Neutrophil (primary cell): Measurements from ENCODE around the gene SMTNL1.

ENCODE experiments used
- H3K27ac ChIP-seq: fragments of 200-600 bp; sonication (generic); 2 replicates; pipeline ENCODE4 v1.5.1; 2016; ENCODE audit warnings: mild to moderate bottlenecking, moderate library complexity
- H3K27me3 ChIP-seq: fragments of 200-600 bp; sonication (generic); 2 replicates; pipeline ENCODE4 v1.6.0; 2016; ENCODE audit warnings: mild to moderate bottlenecking
- H3K36me3 ChIP-seq: fragments of 200-600 bp; sonication (generic); 2 replicates; pipeline ENCODE4 v1.5.1; 2017
- H3K4me1 ChIP-seq, 2 experiments: fragments of 200-600 bp in 1 of 2; sonication (generic) in 1 of 2; 1 replicate in 1 of 2; 2 replicates in 1 of 2; pipeline versions ENCODE4 v1.5.1 to v1.6.1; 2013 to 2016; ENCODE audit warnings: low read depth in 1 of 2, low read length in 1 of 2, mild to moderate bottlenecking in 1 of 2, moderate library complexity in 1 of 2; ENCODE audit not compliant: control insufficient read depth in 1 of 2, insufficient read depth in 1 of 2
- H3K4me3 ChIP-seq, 2 experiments: fragments of 200-600 bp in 1 of 2; sonication (generic) in 1 of 2; 1 replicate in 1 of 2; 2 replicates in 1 of 2; pipeline ENCODE4 v1.5.1; 2013 to 2016; ENCODE audit warnings: low read depth in 1 of 2, low read length in 1 of 2, mild to moderate bottlenecking in 1 of 2, moderate library complexity in 1 of 2
- H3K9me3 ChIP-seq: fragments of 200-600 bp; sonication (generic); 2 replicates; pipeline ENCODE4 v1.5.1; 2016
- TF ChIP-seq, protein P1 (sequence below): fragments of 200-600 bp; sonication (generic); IDR thresholded peaks from 2 replicates; pipeline ENCODE4 v1.5.1; 2016; ENCODE audit warnings: antibody characterized with exemption

Gene SMTNL1

DNA sequence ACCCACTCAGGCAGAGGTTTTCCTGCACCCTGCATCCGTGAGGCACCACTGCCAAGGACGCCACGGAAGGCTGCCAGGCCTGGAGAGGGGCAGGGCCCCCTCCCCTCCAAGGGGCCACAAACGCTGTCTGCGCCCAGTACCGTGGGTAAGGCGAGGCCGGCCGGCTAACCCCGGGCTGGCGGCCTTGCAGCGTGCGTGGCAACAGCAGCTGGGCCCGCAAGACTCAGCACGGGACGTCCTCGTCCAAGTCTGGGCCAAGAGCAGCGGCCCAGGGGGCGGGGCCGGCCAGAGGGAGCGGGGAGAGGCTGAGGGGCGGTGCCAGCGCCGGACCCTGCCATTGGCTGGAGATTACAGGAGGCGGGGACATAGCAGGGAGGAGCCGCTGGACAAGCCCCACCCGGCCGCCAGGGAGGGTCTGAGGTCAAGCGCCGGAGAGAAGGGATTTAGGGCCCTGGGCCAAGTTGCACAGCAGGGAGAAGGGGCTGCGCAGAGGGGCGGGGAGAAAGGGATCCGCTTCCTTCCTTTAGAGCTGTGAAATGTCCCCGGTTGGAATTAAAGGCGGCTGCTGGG lies 37.9 kb upstream of the SMTNL1 start:
- Histone ChIP-seq H3K36me3 (peaks cover 7% of the 10 kb centered on the region), H3K4me1 (peaks cover 6 to 9% of the 10 kb centered on the region in 2 experiments), H3K27ac (no peak overlapping the region), H3K4me3 (peak overlapping the region; percentile 40 to 58), H3K27me3 (no peaks in the 10 kb centered on the region), H3K9me3 (no peaks in the 10 kb centered on the region)
- TF ChIP-seq, protein P1, sequence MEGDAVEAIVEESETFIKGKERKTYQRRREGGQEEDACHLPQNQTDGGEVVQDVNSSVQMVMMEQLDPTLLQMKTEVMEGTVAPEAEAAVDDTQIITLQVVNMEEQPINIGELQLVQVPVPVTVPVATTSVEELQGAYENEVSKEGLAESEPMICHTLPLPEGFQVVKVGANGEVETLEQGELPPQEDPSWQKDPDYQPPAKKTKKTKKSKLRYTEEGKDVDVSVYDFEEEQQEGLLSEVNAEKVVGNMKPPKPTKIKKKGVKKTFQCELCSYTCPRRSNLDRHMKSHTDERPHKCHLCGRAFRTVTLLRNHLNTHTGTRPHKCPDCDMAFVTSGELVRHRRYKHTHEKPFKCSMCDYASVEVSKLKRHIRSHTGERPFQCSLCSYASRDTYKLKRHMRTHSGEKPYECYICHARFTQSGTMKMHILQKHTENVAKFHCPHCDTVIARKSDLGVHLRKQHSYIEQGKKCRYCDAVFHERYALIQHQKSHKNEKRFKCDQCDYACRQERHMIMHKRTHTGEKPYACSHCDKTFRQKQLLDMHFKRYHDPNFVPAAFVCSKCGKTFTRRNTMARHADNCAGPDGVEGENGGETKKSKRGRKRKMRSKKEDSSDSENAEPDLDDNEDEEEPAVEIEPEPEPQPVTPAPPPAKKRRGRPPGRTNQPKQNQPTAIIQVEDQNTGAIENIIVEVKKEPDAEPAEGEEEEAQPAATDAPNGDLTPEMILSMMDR, result no peak

DNA sequence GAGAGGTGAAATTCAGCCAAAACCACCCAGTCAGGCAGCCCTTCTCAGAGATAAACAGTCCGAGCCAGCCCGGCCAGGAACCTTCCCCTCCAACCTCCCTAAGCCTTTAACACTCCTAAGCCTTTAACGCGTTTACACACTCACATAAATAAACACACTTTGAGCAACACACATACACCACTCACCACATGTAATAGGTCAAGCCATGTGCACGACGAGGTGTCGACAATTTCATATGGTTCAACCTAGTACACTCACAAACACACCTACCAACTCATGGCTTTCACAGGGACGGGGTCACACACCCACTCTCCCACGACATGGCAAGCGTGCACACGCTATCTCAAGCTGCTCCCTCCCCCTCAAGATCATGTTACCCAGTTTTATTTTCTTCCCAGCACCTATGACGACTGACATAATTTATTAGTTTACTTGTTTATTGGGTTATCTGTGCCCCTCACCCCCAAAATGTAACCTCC lies 37.4 kb upstream of the SMTNL1 start:
- Histone ChIP-seq H3K27me3 (no peaks in the 10 kb centered on the region), H3K9me3 (no peaks in the 10 kb centered on the region), H3K27ac (no peak overlapping the region), H3K4me1 (peaks cover 6 to 9% of the 10 kb centered on the region in 2 experiments), H3K4me3 (peak overlapping the region; percentile 40 to 58), H3K36me3 (peaks cover 7% of the 10 kb centered on the region)
- TF ChIP-seq, protein P1, result no peak

DNA sequence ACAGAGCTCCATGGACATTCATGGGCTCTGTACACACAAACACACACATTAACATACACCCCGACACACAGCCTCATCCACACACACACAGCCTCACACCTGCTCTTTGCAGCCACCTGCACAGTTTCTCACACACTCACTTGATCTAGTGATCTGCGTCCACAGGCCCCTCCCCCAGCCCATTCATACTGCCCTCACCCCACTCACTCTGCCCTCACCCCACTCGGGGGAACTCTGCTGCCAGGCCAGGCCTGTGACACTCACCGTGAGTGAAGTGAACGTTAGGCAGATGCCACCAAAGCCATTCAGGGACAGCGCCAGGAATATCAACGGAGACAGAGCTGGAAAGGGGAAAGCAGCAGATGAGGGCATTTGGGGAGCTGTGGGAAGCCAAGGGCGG lies 36.9 kb upstream of the SMTNL1 start:
- Histone ChIP-seq H3K27me3 (no peaks in the 10 kb centered on the region), H3K27ac (no peak overlapping the region), H3K4me1 (peaks cover 6 to 9% of the 10 kb centered on the region in 2 experiments), H3K9me3 (no peaks in the 10 kb centered on the region), H3K36me3 (peaks cover 7% of the 10 kb centered on the region), H3K4me3 (no peak overlapping the region)
- TF ChIP-seq, protein P1, result no peak

DNA sequence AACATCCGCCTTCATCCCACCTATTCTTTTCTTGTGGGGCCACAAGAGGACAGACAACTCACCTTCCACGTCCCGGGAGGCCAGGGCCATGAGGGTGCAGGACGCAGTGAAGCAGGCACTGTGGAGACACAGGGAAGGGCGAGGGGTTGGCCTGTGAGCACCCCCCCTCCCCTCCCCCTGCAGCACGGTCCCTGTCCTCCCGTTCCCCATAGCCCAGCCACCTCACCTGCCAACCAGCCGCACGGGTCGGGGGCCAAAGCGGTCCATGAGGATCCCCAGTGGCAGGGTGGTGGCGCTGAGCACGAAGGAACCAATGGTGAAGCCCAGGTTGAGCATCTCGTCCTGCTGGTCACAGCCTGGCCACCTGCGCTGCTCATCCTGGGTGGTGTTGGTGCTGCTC lies 36.5 kb upstream of the SMTNL1 start:
- TF ChIP-seq, protein P1, result no peak
- peaks cover 7% of the 10 kb centered on the region for H3K36me3 ChIP-seq

DNA sequence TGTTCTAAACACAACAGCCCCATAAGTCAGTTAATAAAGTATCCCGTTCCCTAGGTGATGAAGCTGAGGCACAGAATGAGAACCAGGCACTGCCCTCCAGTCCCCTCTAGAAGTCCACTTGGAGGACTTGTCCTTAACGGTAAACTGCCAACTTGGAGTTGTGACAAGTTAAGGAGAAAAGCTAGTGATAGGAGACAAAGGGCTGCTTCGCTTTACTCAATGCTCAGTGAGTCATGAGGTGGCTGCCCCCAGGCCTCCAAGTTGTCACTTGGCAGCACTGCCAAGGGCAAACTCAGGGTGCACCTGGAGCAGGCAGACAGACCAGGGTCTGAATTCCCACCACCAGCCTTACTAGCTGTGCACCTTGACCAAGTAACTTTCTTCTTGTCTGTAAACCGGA lies 35.4 kb upstream of the SMTNL1 start:
- peaks cover 6 to 9% of the 10 kb centered on the region in 2 experiments for H3K4me1 ChIP-seq
- TF ChIP-seq, protein P1, result no peak

More for the DNA sequence above, 36.5 kb upstream of the SMTNL1 start:
- H3K9me3 ChIP-seq, result no peaks in the 10 kb centered on the region
- H3K4me1 ChIP-seq, result peaks cover 6 to 9% of the 10 kb centered on the region in 2 experiments
- H3K27me3 ChIP-seq, result no peaks in the 10 kb centered on the region
- H3K4me3 ChIP-seq, result no peak overlapping the region
- no peak overlapping the region for H3K27ac ChIP-seq

More for the DNA sequence above, 35.4 kb upstream of the SMTNL1 start:
- H3K27me3 ChIP-seq, result no peaks in the 10 kb centered on the region
- no peak overlapping the region for H3K27ac ChIP-seq
- H3K36me3 ChIP-seq, result peaks cover 7% of the 10 kb centered on the region
- no peaks in the 10 kb centered on the region for H3K9me3 ChIP-seq
- no peak overlapping the region for H3K4me3 ChIP-seq
